Endothelial cell of umbilical vein (primary cell): Measurements from ENCODE around the gene HMBS. TPM values are rescaled to one million over a fixed set of nuclear protein-coding genes. Genes with fewer than 3 reads are reported as not detected.

Experiments
- BruUV-seq: library from RNA; stranded (reverse); fragments of 400-500 nt; replicated peaks from 2 replicates; lab custom pipeline; 2021; lab: Mats Ljungman, UMichigan
- CTCF ChIA-PET: fragments of 300-600, 350-600 bp; sonication (Branson Sonifier 250); formaldehyde crosslinking; loops from one replicate; lab custom pipeline; 2021; ENCODE audit warnings: antibody characterized with exemption, inconsistent platforms; lab: Charles Lee
- POLR2A ChIA-PET: fragments of 300-600, 350-600 bp; sonication (Branson Sonifier 250); formaldehyde crosslinking; loops from one replicate; lab custom pipeline; 2021; ENCODE audit warnings: antibody characterized with exemption, inconsistent platforms; lab: Charles Lee
- DNase-seq: peaks from one replicate; pipeline ENCODE4 v3.0.0-alpha.2; 2011; ENCODE audit warnings: low read depth, low spot score
- FAIRE-seq: peaks from 2 replicates; lab custom pipeline; 2011; peaks lifted over from hg19 to GRCh38; lab: Jason Lieb, UNC
- H2AFZ ChIP-seq: 2 replicates; pipeline ENCODE4 v1.6.0; 2012; ENCODE audit warnings: low read depth, low read length, control low read depth, inconsistent platforms
- H3K27ac ChIP-seq: 2 replicates; pipeline ENCODE4 v1.5.1; 2011; ENCODE audit warnings: low read depth, mild to moderate bottlenecking, control low read depth, low read length, moderate library complexity; ENCODE audit not compliant: insufficient read depth
- H3K27me3 ChIP-seq, 2 experiments: 2 replicates each; pipeline versions ENCODE4 v1.6.0 to v1.6.1; 2011; ENCODE audit warnings: low read length in 2 of 2, mixed read lengths in 1 of 2; ENCODE audit not compliant: control insufficient read depth in 2 of 2, insufficient read depth in 2 of 2
- H3K36me3 ChIP-seq, 2 experiments: 2 replicates in 1 of 2; 3 replicates in 1 of 2; pipeline ENCODE4 v1.5.1; 2011; ENCODE audit warnings: low read length in 2 of 2, mild to moderate bottlenecking in 1 of 2, moderate library complexity in 1 of 2; ENCODE audit not compliant: control insufficient read depth in 2 of 2, insufficient read depth in 2 of 2; ENCODE audit errors: extremely low read depth in 1 of 2
- H3K4me1 ChIP-seq: 3 replicates; pipeline ENCODE4 v1.5.1; 2011; ENCODE audit warnings: mild to moderate bottlenecking, low read length; ENCODE audit not compliant: control insufficient read depth, insufficient read depth; ENCODE audit errors: extremely low read depth
- H3K4me2 ChIP-seq: 2 replicates; pipeline ENCODE4 v1.6.1; 2011; ENCODE audit warnings: low read length, control low read depth, mixed read lengths; ENCODE audit not compliant: insufficient read depth
- H3K4me3 ChIP-seq, 3 experiments: fragments of 200-600 bp in 1 of 3; sonication (generic), shearing (Covaris generic) in 1 of 3; replicated peaks in 1 of 3; 2 replicates each; pipeline ENCODE4 v1.5.1; 2011 to 2016; ENCODE audit warnings: control low read depth in 3 of 3, low read length in 3 of 3, mild to moderate bottlenecking in 2 of 3, inconsistent platforms in 1 of 3, low read depth in 1 of 3, moderate library complexity in 1 of 3; ENCODE audit not compliant: insufficient read depth in 1 of 3
- H3K79me2 ChIP-seq: 2 replicates; pipeline ENCODE4 v1.6.0; 2012; ENCODE audit warnings: low read length, inconsistent platforms; ENCODE audit not compliant: control insufficient read depth, insufficient read depth
- H3K9ac ChIP-seq: replicated peaks from 2 replicates; pipeline ENCODE3; 2011; ENCODE audit warnings: low read length, control low read depth; ENCODE audit not compliant: insufficient read depth; ENCODE audit errors: extremely low read depth
- H3K9me1 ChIP-seq: replicated peaks from 3 replicates; pipeline ENCODE4 v1.6.0; 2011; ENCODE audit warnings: mild to moderate bottlenecking, low read length; ENCODE audit not compliant: control insufficient read depth, insufficient read depth; ENCODE audit errors: extremely low read depth
- H3K9me3 ChIP-seq: replicated peaks from 2 replicates; pipeline ENCODE4 v1.5.1; 2012; ENCODE audit warnings: low read length, inconsistent platforms; ENCODE audit not compliant: control insufficient read depth, insufficient read depth
- H4K20me1 ChIP-seq: replicated peaks from 2 replicates; pipeline ENCODE3; 2011; ENCODE audit warnings: mild to moderate bottlenecking, low read length; ENCODE audit not compliant: control insufficient read depth, insufficient read depth; ENCODE audit errors: extremely low read depth
- CTCF ChIP-seq, 2 donors: IDR thresholded peaks; 1 replicate in 1 of 2; 2 replicates in 1 of 2; pipeline ENCODE4 v1.5.1; 2011; ENCODE audit warnings: low read length in 2 of 2, mild to moderate bottlenecking in 2 of 2, moderate library complexity in 2 of 2, control low read depth in 1 of 2, inconsistent platforms in 1 of 2, low read depth in 1 of 2; ENCODE audit not compliant: insufficient read depth in 1 of 2; ENCODE audit errors: extremely low read depth in 1 of 2
- EZH2 ChIP-seq: IDR thresholded peaks from 2 replicates; pipeline ENCODE4 v1.6.1; 2012; ENCODE audit warnings: borderline replicate concordance, low read depth, mild to moderate bottlenecking, moderate library complexity, low read length, inconsistent platforms; ENCODE audit not compliant: severe bottlenecking
- FOS ChIP-seq: IDR thresholded peaks from 2 replicates; pipeline ENCODE4 v1.6.1; 2011; ENCODE audit warnings: mild to moderate bottlenecking, low read length, moderate library complexity, borderline replicate concordance; ENCODE audit not compliant: insufficient read depth
- GATA2 ChIP-seq: IDR thresholded peaks from 2 replicates; pipeline ENCODE4 v1.7.0; 2011; ENCODE audit warnings: low read depth, mild to moderate bottlenecking, moderate library complexity, mixed read lengths, low read length; ENCODE audit not compliant: insufficient read length, insufficient read depth
- JUN ChIP-seq: IDR thresholded peaks from 2 replicates; pipeline ENCODE4 v1.6.1; 2011; ENCODE audit warnings: borderline replicate concordance, low read depth; ENCODE audit not compliant: insufficient read length, insufficient read depth
- MAX ChIP-seq: IDR thresholded peaks from 2 replicates; pipeline ENCODE4 v1.6.1; 2011; ENCODE audit not compliant: insufficient read depth, insufficient read length
- MYC ChIP-seq: IDR thresholded peaks from one replicate; pipeline ENCODE4 v1.6.1; 2011; ENCODE audit warnings: mild to moderate bottlenecking, low read depth, low read length
- POLR2A ChIP-seq: IDR thresholded peaks from 2 replicates; pipeline ENCODE4 v1.6.1; 2012; ENCODE audit warnings: low read depth, mild to moderate bottlenecking, control low read depth, low read length
- POLR2AphosphoS5 ChIP-seq: IDR thresholded peaks from 2 replicates; pipeline ENCODE4 v1.6.1; 2012; ENCODE audit warnings: low read depth, mild to moderate bottlenecking, control low read depth, low read length, moderate library complexity; ENCODE audit not compliant: insufficient read depth
- dilution Hi-C: fragments of 300-500 bp; cut with MboI; formaldehyde crosslinking; loops from one replicate; pipeline ENCODE4 v1.15.0; 2019; ENCODE audit warnings: low sequenced_read_pairs; ENCODE audit not compliant: extremely low pct_ligation_motif_present
- intact Hi-C: fragments of 100-400 bp; cut with micrococcal nuclease; formaldehyde crosslinking; loops from one replicate; pipeline ENCODE4 v1.10.0; 2022
- polyA plus RNA-seq, 4 experiments: library from polyadenylated mRNA; depleted of rRNA in 3 of 4; stranded (reverse) in 3 of 4; unstranded in 1 of 4; fragments of >200 nt; gene quantifications; 2 replicates each; pipeline versions ENCODE4 v1.2.1 to v1.2.3, GENCODE V29; 2011 to 2012; ENCODE audit warnings: missing spikeins in 1 of 4
- total RNA-seq: library from RNA; stranded (reverse); gene quantifications from 2 replicates; pipeline ENCODE4 v1.2.3, GENCODE V29; 2021

HMBS gene
- total and polyA plus RNA-seq, 2 donors (not counting 3 experiments of a cell fraction or from before 2014, with no cell fraction given): 13.5 to 24.8 TPM

GRCh38 chr11:119116235-119116594 is 31.5 kb downstream of the HMBS start:
- H3K4me2 ChIP-seq: no peak overlapping the region
- dilution Hi-C loops (no loop called here), intact Hi-C loops (no loop called here)
- no peaks in the 10 kb centered on the region for H3K79me2 ChIP-seq
- ChIA-PET POLR2A (no interaction called here), CTCF (interaction anchor here (0.9 to 1.6 kb wide), 3 partner anchors 14 to 222 kb away, joined by 4 to 7 read pairs (median 5); no protein-coding TSS in a partner anchor)
- DNase-seq (no peak), FAIRE-seq (no peak)
- no peaks in the 10 kb centered on the region for H4K20me1 ChIP-seq
- no TSS peak for BruUV-seq
- TF ChIP-seq MYC (no peak), POLR2A (no peak), CTCF (IDR thresholded peaks at IDR 0.05; ENCODE audit: extremely low read depth in 1 of 2, insufficient read depth in 1 of 2, low read depth in 1 of 2, low read length in 2 of 2) (no peak), EZH2 (no peak), MAX (no peak), JUN (no peak), POLR2AphosphoS5 (no peak), FOS (no peak), GATA2 (no peak)
- no peaks in the 10 kb centered on the region for H3K9me3 ChIP-seq
- no peak overlapping the region for H2AFZ ChIP-seq
- no peaks in the 10 kb centered on the region for H3K27me3 ChIP-seq
- peaks cover 10% of the 10 kb centered on the region for H3K4me1 ChIP-seq
- H3K27ac ChIP-seq: no peak overlapping the region
- no peaks in the 10 kb centered on the region for H3K9me1 ChIP-seq
- no peak overlapping the region for H3K9ac ChIP-seq
- peaks cover 7 to 24% of the 10 kb centered on the region in 2 experiments for H3K36me3 ChIP-seq
- no peak overlapping the region for H3K4me3 ChIP-seq
